Measurements from ENCODE around the gene SORCS1. TPM values are rescaled to one million over a fixed set of nuclear protein-coding genes. Genes with fewer than 3 reads are reported as not detected.

Gene SORCS1
- total and polyA plus RNA-seq, 2 donors (not counting 1 experiment from before 2014, with no cell fraction given) = not detected

DNA sequence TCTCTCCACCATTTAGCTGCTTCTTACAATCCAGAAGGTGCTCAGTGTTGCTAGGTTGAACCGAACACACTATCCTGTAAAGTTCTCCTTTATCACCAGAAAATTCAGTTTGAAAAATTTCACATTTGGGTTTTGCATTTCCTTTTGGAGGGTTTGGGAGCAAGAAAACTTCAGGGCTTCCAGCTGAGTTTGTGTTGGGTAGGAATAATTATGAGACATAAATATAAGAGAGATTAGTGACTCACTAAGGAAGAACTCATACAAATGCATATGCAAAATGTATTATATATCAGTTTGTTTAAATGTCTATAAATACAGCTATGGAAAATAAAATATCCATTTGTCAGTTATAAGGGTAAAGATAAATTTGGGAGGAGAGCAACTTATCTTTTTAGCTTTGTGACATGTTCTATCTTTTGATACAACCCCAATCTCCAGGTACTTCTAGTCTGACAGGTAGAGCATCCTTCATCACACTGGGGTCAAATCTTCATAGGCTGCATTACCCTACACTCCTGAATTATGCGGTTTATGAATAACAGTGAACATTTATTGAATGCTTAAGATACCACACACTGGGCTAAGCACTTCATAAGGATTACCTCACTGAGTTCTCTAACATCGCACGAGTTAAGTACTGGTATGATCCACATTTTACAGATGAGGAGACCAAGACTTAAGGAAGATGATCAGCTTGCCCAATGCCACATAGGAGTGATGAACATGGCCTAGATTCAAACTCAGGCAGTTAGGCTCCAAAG lies 304.4 kb downstream of the SORCS1 start:
- no peaks in the 10 kb centered on the region for H3K36me3 ChIP-seq (replicated peaks in 1 of 2; ENCODE audit: control extremely low read depth in 1 of 2, control insufficient read depth in 1 of 2, extremely low read depth in 1 of 2, insufficient read depth in 2 of 2, low read length in 1 of 2)
- no peak overlapping the region for H3K9ac ChIP-seq (ENCODE audit: low read length)
- no peaks in the 10 kb centered on the region for H3K79me2 ChIP-seq (ENCODE audit: control insufficient read depth, insufficient read depth, low read length)
- ATAC-seq (ENCODE audit: low read depth) (no peak), DNase-seq (no peak)
- Mint-ChIP-seq H3K9me3 (ENCODE audit: insufficient read depth) (peaks cover 3% of the 10 kb centered on the region), H3K27ac (no peak overlapping the region), H3K4me3 (no peak overlapping the region), H3K27me3 (no peaks in the 10 kb centered on the region), H3K4me1 (no peaks in the 10 kb centered on the region)
- H3K27me3 ChIP-seq (replicated peaks in 1 of 4; ENCODE audit: control extremely low read depth in 1 of 4, control insufficient read depth in 3 of 4, insufficient read depth in 4 of 4, low read length in 3 of 4) = no peaks in the 10 kb centered on the region
- 100% methylated on average over 1 of the region's 4 CpGs for WGBS (ENCODE audit: insufficient coverage)
- no peak overlapping the region for H3K27ac ChIP-seq (ENCODE audit: low read length in 2 of 2)
- no peak for TF ChIP-seq EZH2 (IDR thresholded peaks at IDR 0.05; ENCODE audit: borderline replicate concordance, insufficient read depth, low read depth, low read length, poor library complexity, severe bottlenecking)
- TF ChIP-seq CTCF (IDR thresholded peaks at IDR 0.05) = no peak
- no peak overlapping the region for H3K4me3 ChIP-seq (ENCODE audit: control extremely low read depth in 1 of 5, extremely low read depth in 1 of 5, insufficient read depth in 1 of 5, low read depth in 2 of 5, low read length in 4 of 5)
- ChIA-PET POLR2A (no interaction called here), CTCF (no interaction called here)
- H4K20me1 ChIP-seq (ENCODE audit: control insufficient read depth, insufficient read depth, low read length, poor library complexity, severe bottlenecking) = no peaks in the 10 kb centered on the region
- peaks cover 0 to 13% (median 0%) of the 10 kb centered on the region in 3 donors for H3K9me3 ChIP-seq (ENCODE audit: control extremely low read depth in 1 of 3, control insufficient read depth in 2 of 3, insufficient read depth in 1 of 3, low read length in 2 of 3)
- H3K4me2 ChIP-seq (replicated peaks; ENCODE audit: low read depth, low read length, poor library complexity, severe bottlenecking) = no peak overlapping the region
- H3K4me1 ChIP-seq (ENCODE audit: control insufficient read depth in 2 of 2, insufficient read depth in 2 of 2, low read length in 2 of 2) = no peaks in the 10 kb centered on the region
- H2AFZ ChIP-seq (ENCODE audit: insufficient read depth, low read depth, low read length, poor library complexity, severe bottlenecking) = no peak overlapping the region
- intact Hi-C loops (cut with micrococcal nuclease) = no loop called here

GRCh38 chr10:106857728-106858127 lies 306.8 kb downstream of the SORCS1 start:
- Histone ChIP-seq H3K9me3 (ENCODE audit: control extremely low read depth in 1 of 3, control insufficient read depth in 2 of 3, insufficient read depth in 1 of 3, low read length in 2 of 3) (peaks cover 0 to 4% (median 0%) of the 10 kb centered on the region in 3 donors), H4K20me1 (ENCODE audit: control insufficient read depth, insufficient read depth, low read length, poor library complexity, severe bottlenecking) (no peaks in the 10 kb centered on the region), H3K4me3 (ENCODE audit: control extremely low read depth in 1 of 5, extremely low read depth in 1 of 5, insufficient read depth in 1 of 5, low read depth in 2 of 5, low read length in 4 of 5) (no peak overlapping the region), H3K79me2 (ENCODE audit: control insufficient read depth, insufficient read depth, low read length) (no peaks in the 10 kb centered on the region), H3K36me3 (replicated peaks in 1 of 2; ENCODE audit: control extremely low read depth in 1 of 2, control insufficient read depth in 1 of 2, extremely low read depth in 1 of 2, insufficient read depth in 2 of 2, low read length in 1 of 2) (no peaks in the 10 kb centered on the region), H3K9ac (ENCODE audit: low read length) (no peak overlapping the region), H3K4me1 (ENCODE audit: control insufficient read depth in 2 of 2, insufficient read depth in 2 of 2, low read length in 2 of 2) (no peaks in the 10 kb centered on the region), H3K27ac (ENCODE audit: low read length in 2 of 2) (no peak overlapping the region), H3K27me3 (replicated peaks in 1 of 4; ENCODE audit: control extremely low read depth in 1 of 4, control insufficient read depth in 3 of 4, insufficient read depth in 4 of 4, low read length in 3 of 4) (no peaks in the 10 kb centered on the region), H2AFZ (ENCODE audit: insufficient read depth, low read depth, low read length, poor library complexity, severe bottlenecking) (no peak overlapping the region), H3K4me2 (replicated peaks; ENCODE audit: low read depth, low read length, poor library complexity, severe bottlenecking) (no peak overlapping the region)
- WGBS (ENCODE audit: insufficient coverage) = 100% methylated on average over 2 of the region's 6 CpGs
- H3K27ac Mint-ChIP-seq = no peak overlapping the region
- POLR2A ChIA-PET = no interaction called here
- ATAC-seq (ENCODE audit: low read depth) = no peak
- no peak for DNase-seq
- intact Hi-C loops (cut with micrococcal nuclease) = no loop called here
- H3K4me1 Mint-ChIP-seq = no peaks in the 10 kb centered on the region
- peaks cover 3% of the 10 kb centered on the region for H3K9me3 Mint-ChIP-seq (ENCODE audit: insufficient read depth)
- no peaks in the 10 kb centered on the region for H3K27me3 Mint-ChIP-seq
- CTCF ChIA-PET = no interaction called here
- no peak overlapping the region for H3K4me3 Mint-ChIP-seq
- TF ChIP-seq CTCF (IDR thresholded peaks at IDR 0.05) = no peak
- no peak for TF ChIP-seq EZH2 (IDR thresholded peaks at IDR 0.05; ENCODE audit: borderline replicate concordance, insufficient read depth, low read depth, low read length, poor library complexity, severe bottlenecking)
